Natural killer cell (primary cell): ENCODE data around the gene CPB1. TPM values are rescaled to one million over a fixed set of nuclear protein-coding genes. Genes with fewer than 3 reads are reported as not detected.
"Not testable (repeated sequence)": the region's sequence is repeated elsewhere in the genome, so short reads cannot be mapped to it uniquely, and the experiment has no call there.

ENCODE experiments used
- ATAC-seq, 3 donors: fragments of 150-1000 bp in 2 of 3; fragments of 200-7000 bp in 1 of 3; cut with Tn5 transposase; 1 replicate in 1 of 3; 2 replicates in 2 of 3; pipeline ENCODE4 v1.10.0; 2021; ENCODE audit warnings: mild to moderate bottlenecking in 2 of 3, moderate library complexity in 2 of 3
- DNase-seq, 2 donors: peaks; one replicate each; pipeline versions ENCODE4 v3.0.0 to v3.0.0-alpha.2; 2013 to 2021; ENCODE audit warnings: mixed read lengths in 1 of 2
- H3K27ac ChIP-seq: one replicate; pipeline ENCODE4 v1.5.1; 2013; ENCODE audit warnings: mild to moderate bottlenecking, low read length
- H3K27me3 ChIP-seq: one replicate; pipeline ENCODE4 v1.6.1; 2013; ENCODE audit warnings: low read length; ENCODE audit not compliant: control insufficient read depth, insufficient read depth
- H3K36me3 ChIP-seq: one replicate; pipeline ENCODE4 v1.6.1; 2013; ENCODE audit warnings: low read length; ENCODE audit not compliant: control insufficient read depth, insufficient read depth
- H3K4me1 ChIP-seq: one replicate; pipeline ENCODE4 v1.6.1; 2013; ENCODE audit warnings: low read length; ENCODE audit not compliant: control insufficient read depth, insufficient read depth
- H3K4me3 ChIP-seq: one replicate; pipeline ENCODE4 v1.5.1; 2013; ENCODE audit warnings: low read length
- H3K9me3 ChIP-seq: one replicate; pipeline ENCODE4 v1.6.1; 2013; ENCODE audit warnings: low read length; ENCODE audit not compliant: control insufficient read depth, insufficient read depth
- H3K27ac Mint-ChIP-seq, 2 donors: one replicate each; pipeline ENCODE4 v1.8.0; 2022; ENCODE audit warnings: mild to moderate bottlenecking in 2 of 2, mixed read lengths in 2 of 2, moderate library complexity in 1 of 2
- H3K27me3 Mint-ChIP-seq, 2 donors: one replicate each; pipeline ENCODE4 v1.8.0; 2022; ENCODE audit warnings: low read depth in 2 of 2, mixed read lengths in 2 of 2
- H3K36me3 Mint-ChIP-seq: one replicate; pipeline ENCODE4 v1.8.0; 2022; ENCODE audit warnings: mixed read lengths
- H3K4me1 Mint-ChIP-seq, 2 donors: one replicate each; pipeline ENCODE4 v1.8.0; 2022; ENCODE audit warnings: mixed read lengths in 2 of 2
- H3K4me3 Mint-ChIP-seq: one replicate; pipeline ENCODE4 v1.8.0; 2022; ENCODE audit warnings: mild to moderate bottlenecking, moderate library complexity, mixed read lengths
- H3K9me3 Mint-ChIP-seq, 2 donors: one replicate each; pipeline ENCODE4 v1.8.0; 2022; ENCODE audit warnings: mixed read lengths in 2 of 2
- CTCF ChIP-seq: fragments of 200-600 bp; IDR thresholded peaks from one replicate; pipeline ENCODE4 v1.8.0; 2022; ENCODE audit warnings: antibody characterized with exemption
- WGBS: methylation state at CpG from one replicate; pipeline ENCODE4 v1.1.7; 2013; ENCODE audit warnings: missing lambda C conversion rate; ENCODE audit not compliant: insufficient coverage; 5-methylcytosine and 5-hydroxymethylcytosine counted together
- intact Hi-C: fragments of 100-400 bp; cut with micrococcal nuclease; formaldehyde crosslinking; loops from one replicate; pipeline ENCODE4 v1.14.2; 2022
- total RNA-seq, 4 donors: library from RNA; stranded (reverse); fragments of 120-200 nt in 1 of 4; gene quantifications; one replicate each; pipeline versions ENCODE4 v1.2.3 to v1.2.4, GENCODE V29; 2013 to 2022

The CPB1 gene
- not detected for total RNA-seq
- total RNA-seq (2013), result not detected

- H3K9me3 Mint-ChIP-seq, result no peaks in the 10 kb centered on the region
Observed at GRCh38 chr3:148827585-148827984, at the start of gene CPB1. Gene CPB1, plus strand, starts transcription at chr3:148827811. Its CDS starts 13 bp downstream, at chr3:148827824.

DNA sequence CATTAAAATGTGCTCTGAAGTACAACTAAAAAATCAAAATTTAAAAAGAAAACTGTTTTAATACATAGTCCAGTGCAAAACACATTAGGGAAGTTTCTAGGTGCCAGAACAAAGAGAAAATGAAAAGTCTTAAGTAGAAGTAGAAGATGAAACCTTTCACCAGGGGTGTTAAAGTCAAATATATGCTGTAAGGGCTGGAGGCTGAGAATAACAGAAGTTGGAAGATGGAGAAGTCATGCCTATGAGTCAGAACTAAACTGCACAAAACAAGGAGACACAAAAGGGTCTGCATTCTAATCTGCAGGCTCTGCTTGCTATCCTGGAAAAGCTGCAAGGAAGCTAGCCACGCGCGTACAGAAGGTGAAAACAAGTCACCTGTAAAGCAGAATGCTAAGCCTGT is 48.7 kb upstream of the CPB1 start:
- H3K4me1 ChIP-seq, result no peaks in the 10 kb centered on the region
- Mint-ChIP-seq H3K4me1 (no peaks in the 10 kb centered on the region), H3K9me3 (peaks cover 3 to 11% of the 10 kb centered on the region in 2 donors), H3K36me3 (no peaks in the 10 kb centered on the region), H3K27me3 (peaks cover 0 to 3% of the 10 kb centered on the region in 2 donors), H3K27ac (no peak overlapping the region), H3K4me3 (no peak overlapping the region)
- intact Hi-C loops, result no loop called here
- 96% methylated on average over 3 of the region's 3 CpGs for WGBS
- no peaks in the 10 kb centered on the region for H3K9me3 ChIP-seq
- H3K27ac ChIP-seq, result no peak overlapping the region
- H3K27me3 ChIP-seq, result no peaks in the 10 kb centered on the region
- DNase-seq (no peak), ATAC-seq (no peak)
- H3K36me3 ChIP-seq, result no peaks in the 10 kb centered on the region
- TF ChIP-seq CTCF, result no peak
- H3K4me3 ChIP-seq, result no peak overlapping the region

More at GRCh38 chr3:148827585-148827984, at the start of gene CPB1:
- H3K27ac Mint-ChIP-seq, result no peak within 1 kb of the TSS
- no peak within 1 kb of the TSS for H3K4me3 Mint-ChIP-seq
- intact Hi-C loops, result no loop called here
- no peaks in the 10 kb centered on the region for H3K36me3 Mint-ChIP-seq
- H3K36me3 ChIP-seq, result no peaks in the 10 kb centered on the region
- no peak for DNase-seq
- no peak within 1 kb of the TSS for H3K4me3 ChIP-seq
- ATAC-seq, result no peak
- H3K27me3 Mint-ChIP-seq, result peaks cover 0 to 2% of the 10 kb centered on the region in 2 donors
- no peak within 1 kb of the TSS for H3K27ac ChIP-seq
- H3K9me3 ChIP-seq, result no peaks in the 10 kb centered on the region
- no peaks in the 10 kb centered on the region for H3K4me1 Mint-ChIP-seq
- H3K4me1 ChIP-seq, result no peaks in the 10 kb centered on the region
- no peak for TF ChIP-seq CTCF
- H3K27me3 ChIP-seq, result peaks cover 2% of the 10 kb centered on the region

GRCh38 chr3:148785026-148785425 is 42.6 kb upstream of the CPB1 start:
- ATAC-seq, H3K9me3 ChIP-seq, H3K27me3 Mint-ChIP-seq, H3K36me3 ChIP-seq, DNase-seq, H3K4me3 Mint-ChIP-seq, H3K27ac ChIP-seq, H3K27ac Mint-ChIP-seq, H3K36me3 Mint-ChIP-seq, H3K4me3 ChIP-seq, H3K27me3 ChIP-seq, H3K4me1 Mint-ChIP-seq, H3K4me1 ChIP-seq, H3K9me3 Mint-ChIP-seq, intact Hi-C loops: not testable (repeated sequence)
- 91% methylated on average over 6 of the region's 6 CpGs for WGBS

DNA sequence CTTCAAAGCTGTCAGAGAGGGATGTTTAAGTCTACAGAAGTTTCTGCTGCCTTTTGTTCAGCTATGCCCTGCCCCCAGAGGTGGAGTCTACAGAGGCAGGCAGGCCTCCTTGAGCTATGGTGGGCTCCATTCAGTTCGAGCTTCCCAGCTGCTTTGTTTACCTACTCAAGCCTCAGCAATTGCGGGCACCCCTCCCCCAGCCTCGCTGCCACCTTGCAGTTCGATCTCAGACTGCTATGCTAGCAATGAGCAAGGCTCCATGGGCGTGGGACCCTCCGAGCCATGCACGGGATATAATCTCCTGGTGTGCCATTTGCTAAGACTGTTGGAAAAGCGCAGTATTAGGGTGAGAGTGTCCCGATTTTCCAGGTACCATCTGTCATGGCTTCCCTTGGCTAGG is 41.5 kb upstream of the CPB1 start:
- H3K36me3 ChIP-seq, ATAC-seq, H3K36me3 Mint-ChIP-seq, H3K4me3 ChIP-seq, H3K27ac Mint-ChIP-seq, H3K4me1 Mint-ChIP-seq, H3K27me3 ChIP-seq, DNase-seq, H3K27me3 Mint-ChIP-seq, intact Hi-C loops, H3K27ac ChIP-seq, H3K9me3 ChIP-seq, H3K4me3 Mint-ChIP-seq, H3K4me1 ChIP-seq, H3K9me3 Mint-ChIP-seq: not testable (repeated sequence)
- WGBS, result 90% methylated on average over 9 of the region's 9 CpGs

DNA sequence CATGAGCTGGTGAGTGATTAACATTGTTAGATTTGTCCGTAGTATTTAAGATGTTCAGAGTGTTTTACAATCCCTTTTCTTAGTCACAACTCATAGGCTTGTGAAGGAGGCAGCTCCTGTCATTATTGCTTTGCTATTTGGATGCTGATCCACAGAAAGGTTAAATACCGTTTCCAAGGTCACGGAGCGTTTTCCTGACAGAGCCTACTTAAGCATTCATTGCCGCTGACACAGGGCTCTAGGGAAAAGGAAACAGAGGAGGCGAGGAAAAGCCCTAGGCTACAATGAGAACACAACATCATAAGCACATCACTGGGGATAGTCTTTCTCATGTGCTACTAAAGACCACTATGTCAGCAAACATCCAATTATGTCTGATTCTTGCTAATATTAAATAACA is 38.5 kb upstream of the CPB1 start:
- intact Hi-C loops, result no loop called here
- Histone ChIP-seq H3K27ac (no peak overlapping the region), H3K4me1 (no peaks in the 10 kb centered on the region), H3K27me3 (no peaks in the 10 kb centered on the region), H3K36me3 (no peaks in the 10 kb centered on the region), H3K9me3 (no peaks in the 10 kb centered on the region), H3K4me3 (no peak overlapping the region)
- DNase-seq (no peak), ATAC-seq (no peak)
- no peak overlapping the region for H3K27ac Mint-ChIP-seq
- peaks cover 2% of the 10 kb centered on the region in 2 donors for H3K9me3 Mint-ChIP-seq
- no peaks in the 10 kb centered on the region for H3K36me3 Mint-ChIP-seq
- no peak for TF ChIP-seq CTCF
- no peaks in the 10 kb centered on the region for H3K4me1 Mint-ChIP-seq
- no peak overlapping the region for H3K4me3 Mint-ChIP-seq
- peaks cover 0 to 3% of the 10 kb centered on the region in 2 donors for H3K27me3 Mint-ChIP-seq
- 66% methylated on average over 5 of the region's 6 CpGs for WGBS
